Stimulated activated CD8-positive, alpha-beta memory T cell treated with anti-CD3 and anti-CD28 coated beads, Interleukin-7, amount 100 ng/mL, for 1 hour (primary cell): ENCODE data around the gene MZB1.
"Not testable (repeated sequence)": the region's sequence is repeated elsewhere in the genome, so short reads cannot be mapped to it uniquely, and the experiment has no call there.

Experiments used
- DNase-seq, 2 donors: peaks; one replicate each; pipeline ENCODE4 v3.0.0-alpha.2; 2020; ENCODE audit warnings: low read depth in 2 of 2

MZB1 gene

DNA sequence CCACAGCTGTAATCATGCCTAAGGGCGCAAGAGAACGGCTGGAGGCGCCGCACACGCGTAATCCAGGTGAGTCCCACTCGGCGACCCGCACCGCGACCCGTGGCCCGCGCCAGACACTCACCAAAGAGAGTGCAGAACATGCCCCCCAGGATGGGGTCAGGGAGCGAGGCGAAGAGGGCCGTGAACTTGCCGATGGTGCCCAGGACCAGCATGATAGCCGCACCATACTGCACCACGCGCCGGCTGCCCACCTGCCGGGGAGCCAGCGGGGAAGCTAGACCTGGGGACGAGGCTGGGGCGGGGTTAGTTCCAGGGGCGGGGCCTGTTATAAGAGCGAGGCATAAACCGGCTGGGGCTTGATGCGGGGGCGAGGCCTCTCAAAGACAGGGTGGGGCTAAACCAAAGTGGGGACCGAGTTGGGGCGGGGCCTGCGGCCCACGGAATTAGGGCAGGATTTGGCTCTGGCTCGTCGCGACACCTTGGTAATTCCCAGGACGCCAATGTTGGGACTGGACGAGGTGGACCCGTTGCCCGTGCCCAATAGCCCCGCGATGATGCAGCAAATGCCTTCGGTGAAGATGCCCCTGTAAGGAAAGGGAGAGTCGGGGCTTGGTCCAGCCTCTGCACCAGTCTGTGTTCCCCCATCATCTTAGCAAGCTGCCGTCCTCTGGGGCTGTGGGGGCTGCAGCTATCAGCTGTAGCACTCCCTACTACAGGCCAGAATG is 11.4 kb downstream of the MZB1 start:
- no peak for DNase-seq

DNA sequence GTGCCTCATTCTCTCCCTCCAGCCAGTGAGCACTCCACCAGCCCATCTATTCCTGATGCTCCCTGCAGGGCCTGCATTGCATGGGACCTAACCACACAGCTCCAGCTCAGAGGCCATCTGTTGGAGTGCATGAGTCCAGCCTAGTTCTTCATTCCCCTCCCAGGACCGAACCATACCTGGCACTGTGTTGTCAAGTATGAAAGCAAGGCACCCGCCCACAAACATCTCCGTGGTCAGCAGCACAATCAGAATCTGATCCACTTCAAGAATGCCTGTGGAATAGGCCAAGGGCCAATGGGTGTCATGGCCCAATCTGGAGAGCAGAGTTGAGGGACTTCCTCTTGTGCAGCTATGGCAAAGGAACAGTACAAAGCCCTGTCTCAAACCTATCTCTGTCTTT is 12.5 kb downstream of the MZB1 start:
- DNase-seq, result no peak

DNA sequence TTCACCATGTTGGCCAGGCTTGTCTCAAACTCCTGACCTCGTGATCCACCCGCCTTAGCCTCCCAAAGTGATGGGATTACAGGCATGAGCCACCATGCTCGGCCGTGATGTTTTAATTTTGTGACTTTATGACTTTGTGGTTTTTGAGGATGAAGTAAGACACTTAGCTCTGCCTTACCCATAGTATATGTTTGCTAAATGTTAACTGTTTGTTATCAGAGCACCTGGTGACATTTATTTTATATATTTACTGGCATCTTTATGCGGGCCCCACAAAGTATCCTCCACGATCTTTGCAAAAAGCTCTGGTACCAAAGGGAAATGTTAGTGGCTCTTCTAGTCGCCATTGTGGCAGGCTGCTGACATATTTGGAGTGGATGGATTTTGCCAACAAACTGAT is 13.3 kb downstream of the MZB1 start:
- DNase-seq, result no peak

DNA sequence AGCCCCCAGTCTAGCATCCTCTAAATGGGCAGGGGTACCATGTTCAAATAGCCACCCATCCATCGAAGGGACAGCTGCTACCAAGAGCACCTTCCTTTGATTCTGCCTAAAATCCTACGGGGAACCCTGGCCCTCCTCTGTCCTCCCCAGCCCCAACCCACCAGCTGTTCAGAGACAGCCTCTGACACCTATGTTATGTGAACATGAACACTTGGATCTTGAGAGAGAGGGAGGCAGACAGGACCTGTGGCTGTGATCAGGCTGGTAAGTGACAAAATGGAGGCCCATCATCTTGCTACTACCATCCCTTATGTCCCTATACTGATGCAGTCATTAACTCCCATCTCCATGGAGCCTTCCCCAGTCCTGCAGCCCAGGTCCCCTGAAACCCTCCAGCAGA is 14.8 kb downstream of the MZB1 start:
- DNase-seq, result no peak

GRCh38 chr5:139371482-139372435 is 18.0 kb downstream of the MZB1 start:
- DNase-seq, result no peak

DNA sequence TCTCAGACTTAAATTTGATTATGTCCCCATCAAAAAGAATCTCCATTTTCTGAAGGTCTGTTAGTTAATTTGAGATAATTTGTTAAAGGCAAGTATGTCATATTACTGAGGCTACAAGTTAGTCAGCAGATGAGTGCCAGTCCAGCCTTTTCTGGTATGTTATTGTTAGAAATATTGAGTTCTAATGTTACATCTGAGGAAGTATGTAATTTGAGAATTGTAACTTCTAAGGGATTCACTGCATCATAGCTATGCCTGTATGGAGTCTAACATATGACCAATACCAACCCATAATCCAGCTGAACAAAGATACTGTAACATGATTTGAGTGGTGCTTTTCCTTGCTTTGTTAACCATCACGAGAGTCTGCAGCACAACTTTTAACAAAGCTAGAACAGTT is 20.5 kb downstream of the MZB1 start:
- no peak for DNase-seq

GRCh38 chr5:139368613-139369012 is 21.1 kb downstream of the MZB1 start:
- no peak for DNase-seq

DNA sequence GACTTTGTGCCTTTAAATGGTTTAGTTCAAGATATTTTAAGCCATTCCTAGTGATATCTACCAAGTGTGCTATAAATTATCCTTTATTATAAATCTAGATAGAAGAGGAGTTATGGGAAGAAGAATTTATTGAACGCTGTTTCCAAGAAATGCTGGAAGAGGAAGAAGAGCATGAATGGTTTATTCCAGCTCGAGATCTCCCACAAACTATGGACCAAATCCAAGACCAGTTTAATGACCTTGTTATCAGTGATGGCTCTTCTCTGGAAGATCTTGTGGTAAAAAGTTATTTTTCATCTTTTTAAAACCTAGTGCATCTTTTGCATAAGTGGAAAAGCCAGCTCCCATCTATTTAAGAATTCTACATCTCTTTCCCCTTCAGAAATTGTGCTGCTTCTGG is 25.2 kb downstream of the MZB1 start:
- DNase-seq, result no peak

DNA sequence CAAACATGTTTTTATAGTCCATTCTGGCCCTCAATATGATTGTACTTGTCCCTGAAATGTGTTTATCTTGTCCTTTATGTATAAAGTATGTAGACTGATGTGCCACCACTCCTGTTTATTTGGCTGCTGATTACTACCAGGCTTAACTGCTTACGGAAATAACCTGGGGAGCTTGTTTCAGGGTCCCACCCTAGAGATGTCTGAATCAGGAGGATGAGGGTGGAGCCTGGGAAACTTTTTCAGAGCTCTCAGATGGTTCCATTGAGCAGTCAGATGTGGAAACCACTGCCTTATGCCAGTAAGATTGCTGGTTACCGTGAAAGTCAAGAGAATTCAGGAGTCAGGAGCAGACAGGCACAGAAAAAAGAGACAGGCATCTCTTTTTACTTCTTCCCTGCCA is 25.8 kb downstream of the MZB1 start:
- DNase-seq, result no peak

DNA sequence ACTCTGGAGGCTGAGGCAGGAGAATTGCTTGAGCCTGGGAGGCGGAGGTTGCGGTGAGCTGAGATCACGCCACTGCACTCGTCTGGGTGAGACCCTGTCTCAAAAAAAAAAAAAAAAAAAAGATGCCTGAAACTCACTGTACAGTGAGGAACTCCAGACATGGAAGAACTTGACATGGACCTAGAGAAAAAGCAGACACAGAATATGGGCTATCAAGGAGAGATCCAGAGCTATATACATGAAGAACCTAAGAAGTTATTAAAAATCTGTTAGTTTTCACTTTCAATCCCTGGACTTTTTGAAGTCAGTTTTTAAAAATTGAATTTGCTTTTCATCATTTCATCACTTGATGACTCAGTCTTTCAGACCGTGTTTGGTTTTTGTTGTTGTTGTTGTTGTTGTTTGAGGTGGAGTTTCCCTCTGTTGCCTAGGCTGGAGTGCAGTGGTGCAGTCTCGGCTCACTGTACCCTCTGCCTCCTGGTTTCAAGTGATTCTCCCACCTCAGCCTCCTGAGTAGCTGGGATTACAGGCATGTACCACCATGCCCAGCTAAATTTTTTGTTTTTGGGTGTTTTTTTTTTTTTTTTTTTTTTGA is 27.8 kb downstream of the MZB1 start:
- no peak for DNase-seq

- no peak for DNase-seq
These were observed 29.3 kb downstream of the MZB1 start for GRCh38 chr5:139360384-139360783.

DNA sequence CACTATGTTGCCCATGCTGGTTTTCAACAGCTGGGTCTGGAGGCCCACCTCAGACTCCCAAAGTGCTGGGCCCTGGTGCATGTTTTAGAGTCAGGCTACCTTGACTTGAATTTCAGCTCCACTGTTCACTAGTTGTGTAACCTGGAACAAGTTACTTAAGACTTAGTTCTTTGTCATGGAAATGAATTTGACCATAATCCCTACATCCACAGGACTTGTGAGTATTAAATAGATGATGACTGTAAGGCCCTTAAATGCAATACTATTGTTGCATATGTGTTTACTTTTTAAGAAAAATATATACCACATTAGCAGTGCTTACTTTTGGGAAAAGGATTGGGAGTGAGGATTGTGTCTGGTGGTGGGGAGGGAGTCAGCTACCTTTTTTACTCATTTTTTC is 31.6 kb downstream of the MZB1 start:
- DNase-seq, result no peak

- not testable (repeated sequence) for DNase-seq
These were observed 33.8 kb downstream of the MZB1 start for GRCh38 chr5:139355900-139356299.

DNA sequence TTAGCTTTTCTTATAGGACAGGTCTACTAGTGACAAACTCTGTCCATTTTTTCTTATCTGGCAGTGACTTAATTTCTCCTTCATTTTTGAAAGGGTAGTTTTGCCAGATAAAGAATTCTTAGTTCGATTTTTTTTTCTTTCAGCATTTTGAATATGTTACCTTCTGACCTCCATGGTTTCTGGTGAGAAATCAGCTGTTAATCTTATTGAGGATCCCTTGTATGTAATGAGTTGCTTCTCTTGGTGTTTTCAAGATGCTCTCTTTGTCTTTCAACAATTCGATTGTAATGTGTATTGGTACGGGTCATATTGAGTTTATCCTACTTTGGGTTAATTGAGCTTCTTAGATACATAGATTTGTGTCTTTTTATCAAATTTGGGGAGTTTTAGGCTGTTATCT is 35.5 kb downstream of the MZB1 start:
- no peak for DNase-seq

- DNase-seq, result not testable (repeated sequence)
These were observed 41.9 kb downstream of the MZB1 start for GRCh38 chr5:139347863-139348262.

- DNase-seq, result not testable (repeated sequence)
These were observed 44.3 kb downstream of the MZB1 start for GRCh38 chr5:139345442-139345841.

DNA sequence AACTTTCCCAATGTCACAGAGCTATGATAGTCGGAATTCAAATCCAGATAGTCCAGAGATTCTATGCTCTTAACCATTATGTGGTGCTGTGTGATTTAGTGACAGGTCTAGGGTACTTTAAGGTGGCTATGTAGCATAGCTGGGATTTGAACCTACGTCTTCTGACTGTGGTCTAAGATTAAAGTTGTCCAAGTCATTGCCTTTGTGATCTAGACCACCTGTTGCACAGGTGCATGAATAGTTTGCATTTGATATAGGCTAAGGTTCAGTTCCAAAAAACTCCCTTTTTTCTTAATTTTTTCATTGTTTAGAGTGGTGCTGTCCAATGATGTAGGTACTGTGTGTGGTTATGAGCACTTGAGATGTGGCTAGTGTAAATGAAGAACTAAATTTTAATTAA is 45.5 kb downstream of the MZB1 start:
- no peak for DNase-seq

DNA sequence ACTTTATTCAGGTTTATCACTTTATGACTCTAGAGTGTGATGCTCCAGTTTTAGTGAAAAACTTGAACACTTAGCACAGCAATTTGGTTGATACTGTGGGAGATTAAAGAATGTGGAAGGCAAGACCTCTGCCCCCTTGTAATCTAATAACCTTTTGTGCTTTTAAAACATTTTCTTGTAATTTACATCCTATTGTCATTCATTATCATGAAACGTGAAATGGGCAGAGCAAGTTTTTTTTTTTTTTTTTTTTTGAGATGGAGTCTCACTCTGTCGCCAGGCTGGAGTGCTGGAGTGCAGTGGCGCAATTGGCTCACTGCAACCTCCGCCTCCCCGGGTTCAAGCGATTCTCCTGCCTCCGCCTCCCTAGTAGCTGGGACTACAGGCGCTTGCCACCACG is 46.2 kb downstream of the MZB1 start:
- DNase-seq, result no peak

DNA sequence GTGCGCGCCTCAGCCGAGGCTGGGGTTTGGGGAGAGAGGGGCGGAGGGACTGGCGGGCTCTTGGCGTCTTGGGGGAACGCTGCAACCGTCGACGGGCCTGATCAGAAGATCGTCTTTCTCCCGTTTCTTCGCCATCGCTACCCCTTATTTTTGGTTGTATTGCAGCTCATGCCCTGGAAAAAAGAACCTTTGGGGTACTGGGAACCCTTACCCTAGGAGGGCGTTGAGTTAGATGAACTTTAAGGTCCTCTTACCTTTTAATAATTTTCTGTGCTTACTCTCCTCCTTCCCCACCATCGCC is 47.3 kb downstream of the MZB1 start:
- DNase-seq, result peak in 1 of 2 donors; percentile 49

GRCh38 chr5:139341689-139342422 is 47.9 kb downstream of the MZB1 start, which contains the start of gene PAIP2:
Gene PAIP2 (plus strand): TSS chr5:139341854. CDS start chr5:139363785, 21,931 bp downstream.
- DNase-seq, result peak; percentile 91 to 95

- DNase-seq, result no peak
These were observed 48.5 kb downstream of the MZB1 start for GRCh38 chr5:139341187-139341688.

DNA sequence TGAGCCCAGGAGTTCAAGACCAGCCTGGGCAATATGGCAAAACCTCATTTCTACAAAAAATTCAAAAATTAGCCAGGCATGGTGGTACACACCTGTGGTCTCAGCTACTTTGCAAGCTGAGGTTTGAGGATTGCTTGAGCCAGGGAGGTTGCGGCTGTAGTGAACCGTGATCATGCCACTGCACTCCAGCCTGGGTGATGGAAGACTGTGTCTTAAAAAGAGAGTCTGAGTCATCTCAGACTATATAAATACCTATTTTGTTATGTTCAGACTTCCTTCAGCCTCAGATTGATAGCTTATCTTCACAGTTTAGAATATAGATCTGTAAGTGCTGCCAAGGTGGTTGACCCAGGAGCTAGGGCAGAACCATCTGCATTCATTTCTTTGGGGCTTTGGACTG is 49.7 kb downstream of the MZB1 start:
- no peak for DNase-seq
